Peyer's patch (tissue), 4 donors: ENCODE data around the gene HLCS. TPM values are rescaled to one million over a fixed set of nuclear protein-coding genes. Genes with fewer than 3 reads are reported as not detected.

Experiments used
- DNase-seq, 3 donors: peaks; one replicate each; pipeline ENCODE4 v3.0.0-alpha.2; 2017 to 2019
- H3K27ac ChIP-seq, 4 donors: fragments of 200-600 bp; sonication (generic); one replicate each; pipeline ENCODE4 v1.5.1; 2016 to 2019
- H3K27me3 ChIP-seq, 2 donors: fragments of 200-600 bp; sonication (generic); one replicate each; pipeline ENCODE4 v1.5.1; 2019
- H3K36me3 ChIP-seq, 3 donors: fragments of 200-600 bp; sonication (generic); one replicate each; pipeline ENCODE4 v1.5.1; 2016 to 2019
- H3K4me1 ChIP-seq, 4 donors: fragments of 200-600 bp; sonication (generic); one replicate each; pipeline ENCODE4 v1.5.1; 2016 to 2019
- H3K4me3 ChIP-seq, 4 donors: fragments of 200-600 bp; sonication (generic); 1 replicate in 3 of 4; 2 replicates in 1 of 4; pipeline ENCODE4 v1.5.1; 2016 to 2019; ENCODE audit warnings: mild to moderate bottlenecking in 1 of 4
- H3K9me3 ChIP-seq, 4 donors: fragments of 200-600 bp; sonication (generic); one replicate each; pipeline ENCODE4 v1.5.1; 2016 to 2019; ENCODE audit warnings: mild to moderate bottlenecking in 1 of 4
- POLR2A ChIP-seq, 2 donors: fragments of 450-650 bp; IDR thresholded peaks; one replicate each; pipeline ENCODE4 v1.5.1; 2017; ENCODE audit warnings: antibody characterized with exemption in 2 of 2, mild to moderate bottlenecking in 2 of 2, moderate library complexity in 2 of 2
- total RNA-seq, 4 donors: library from RNA; depleted of rRNA; stranded (reverse); fragments of >200 nt; gene quantifications; one replicate each; pipeline ENCODE4 v1.1.0, GENCODE V29; 2016
- TF ChIP-seq, protein P1 (sequence below), 6 experiments: fragments of 450-650 bp in 4 of 6; fragments of 200-600 bp in 2 of 6; sonication (generic) in 1 of 6; IDR thresholded peaks; one replicate each; pipeline ENCODE4 v1.5.1; 2017 to 2019; ENCODE audit warnings: antibody characterized with exemption in 6 of 6, mild to moderate bottlenecking in 3 of 6, moderate library complexity in 1 of 6

HLCS gene
- total RNA-seq, 4 donors from 2014 or later = 14.9 to 27.9 (median 24.3) TPM

- TF ChIP-seq, protein P1, sequence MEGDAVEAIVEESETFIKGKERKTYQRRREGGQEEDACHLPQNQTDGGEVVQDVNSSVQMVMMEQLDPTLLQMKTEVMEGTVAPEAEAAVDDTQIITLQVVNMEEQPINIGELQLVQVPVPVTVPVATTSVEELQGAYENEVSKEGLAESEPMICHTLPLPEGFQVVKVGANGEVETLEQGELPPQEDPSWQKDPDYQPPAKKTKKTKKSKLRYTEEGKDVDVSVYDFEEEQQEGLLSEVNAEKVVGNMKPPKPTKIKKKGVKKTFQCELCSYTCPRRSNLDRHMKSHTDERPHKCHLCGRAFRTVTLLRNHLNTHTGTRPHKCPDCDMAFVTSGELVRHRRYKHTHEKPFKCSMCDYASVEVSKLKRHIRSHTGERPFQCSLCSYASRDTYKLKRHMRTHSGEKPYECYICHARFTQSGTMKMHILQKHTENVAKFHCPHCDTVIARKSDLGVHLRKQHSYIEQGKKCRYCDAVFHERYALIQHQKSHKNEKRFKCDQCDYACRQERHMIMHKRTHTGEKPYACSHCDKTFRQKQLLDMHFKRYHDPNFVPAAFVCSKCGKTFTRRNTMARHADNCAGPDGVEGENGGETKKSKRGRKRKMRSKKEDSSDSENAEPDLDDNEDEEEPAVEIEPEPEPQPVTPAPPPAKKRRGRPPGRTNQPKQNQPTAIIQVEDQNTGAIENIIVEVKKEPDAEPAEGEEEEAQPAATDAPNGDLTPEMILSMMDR (IDR thresholded peaks at IDR 0.05) = no peak
- no peak for TF ChIP-seq POLR2A (IDR thresholded peaks at IDR 0.05)
- no peak for DNase-seq
- no peak overlapping the region for H3K27ac ChIP-seq
Observed at GRCh38 chr21:36910581-36911307, 55.7 kb downstream of the HLCS start.

GRCh38 chr21:36909901-36910561, 56.4 kb downstream of the HLCS start:
- DNase-seq = no peak
- TF ChIP-seq POLR2A (IDR thresholded peaks at IDR 0.05) = no peak
- TF ChIP-seq, protein P1 (IDR thresholded peaks at IDR 0.05) = no peak
- H3K4me1 ChIP-seq = no peaks in the 10 kb centered on the region
- no peak overlapping the region for H3K4me3 ChIP-seq
- H3K36me3 ChIP-seq = no peaks in the 10 kb centered on the region
- no peak overlapping the region for H3K27ac ChIP-seq
- no peaks in the 10 kb centered on the region for H3K27me3 ChIP-seq
- no peaks in the 10 kb centered on the region for H3K9me3 ChIP-seq

More at GRCh38 chr21:36910581-36911307, 55.7 kb downstream of the HLCS start:
- Histone ChIP-seq H3K9me3 (no peaks in the 10 kb centered on the region), H3K4me3 (no peak overlapping the region), H3K36me3 (no peaks in the 10 kb centered on the region), H3K4me1 (no peaks in the 10 kb centered on the region), H3K27me3 (no peaks in the 10 kb centered on the region)

- no peaks in the 10 kb centered on the region for H3K27me3 ChIP-seq
- DNase-seq = no peak
- no peak overlapping the region for H3K4me3 ChIP-seq
- no peaks in the 10 kb centered on the region for H3K9me3 ChIP-seq
- no peak overlapping the region for H3K27ac ChIP-seq
- no peaks in the 10 kb centered on the region for H3K4me1 ChIP-seq
- TF ChIP-seq POLR2A (IDR thresholded peaks at IDR 0.05) = no peak
- TF ChIP-seq, protein P1 (IDR thresholded peaks at IDR 0.05) = no peak
- no peaks in the 10 kb centered on the region for H3K36me3 ChIP-seq
Observed at GRCh38 chr21:36909423-36909822, 57.0 kb downstream of the HLCS start.

GRCh38 chr21:36908260-36908908, 58.1 kb downstream of the HLCS start:
- no peak for DNase-seq
- no peaks in the 10 kb centered on the region for H3K4me1 ChIP-seq
- H3K9me3 ChIP-seq = no peaks in the 10 kb centered on the region
- TF ChIP-seq, protein P1 (IDR thresholded peaks at IDR 0.05) = no peak
- TF ChIP-seq POLR2A (IDR thresholded peaks at IDR 0.05) = no peak
- H3K27ac ChIP-seq = no peak overlapping the region
- H3K4me3 ChIP-seq = no peak overlapping the region
- no peaks in the 10 kb centered on the region for H3K36me3 ChIP-seq
- H3K27me3 ChIP-seq = no peaks in the 10 kb centered on the region

GRCh38 chr21:36904093-36904666, 62.3 kb downstream of the HLCS start:
- no peak overlapping the region for H3K27ac ChIP-seq
- no peaks in the 10 kb centered on the region for H3K4me1 ChIP-seq
- no peaks in the 10 kb centered on the region for H3K27me3 ChIP-seq
- TF ChIP-seq POLR2A (IDR thresholded peaks at IDR 0.05) = no peak
- TF ChIP-seq, protein P1 (IDR thresholded peaks at IDR 0.05) = no peak
- H3K9me3 ChIP-seq = no peaks in the 10 kb centered on the region
- H3K36me3 ChIP-seq = no peaks in the 10 kb centered on the region
- no peak overlapping the region for H3K4me3 ChIP-seq
- no peak for DNase-seq
